OCI-LY1 (cell line): ENCODE measurements around the gene AFAP1.

ENCODE experiments used
- CTCF ChIP-seq: fragments of 200-600 bp; sonication (generic), shearing (Covaris generic); IDR thresholded peaks from 2 replicates; pipeline ENCODE4 v1.5.1; 2017; ENCODE audit warnings: mild to moderate bottlenecking, antibody characterized with exemption, low read length, moderate library complexity, mixed read lengths
- EZH2 ChIP-seq: fragments of 200-600 bp; sonication (generic), shearing (Covaris generic); IDR thresholded peaks from 2 replicates; pipeline ENCODE4 v1.8.0; 2017; ENCODE audit warnings: borderline replicate concordance, mixed run types, mild to moderate bottlenecking, antibody characterized with exemption, low read length, moderate library complexity, mixed read lengths

- no peak for TF ChIP-seq CTCF
- TF ChIP-seq EZH2, result no peak
Observed at GRCh38 chr4:7817877-7818398, 121.7 kb downstream of the AFAP1 start.
